ENCODE results near the gene MRS2.
"Not testable (repeated sequence)": the region's sequence is repeated elsewhere in the genome, so short reads cannot be mapped to it uniquely, and the experiment has no call there.

The MRS2 gene

DNA sequence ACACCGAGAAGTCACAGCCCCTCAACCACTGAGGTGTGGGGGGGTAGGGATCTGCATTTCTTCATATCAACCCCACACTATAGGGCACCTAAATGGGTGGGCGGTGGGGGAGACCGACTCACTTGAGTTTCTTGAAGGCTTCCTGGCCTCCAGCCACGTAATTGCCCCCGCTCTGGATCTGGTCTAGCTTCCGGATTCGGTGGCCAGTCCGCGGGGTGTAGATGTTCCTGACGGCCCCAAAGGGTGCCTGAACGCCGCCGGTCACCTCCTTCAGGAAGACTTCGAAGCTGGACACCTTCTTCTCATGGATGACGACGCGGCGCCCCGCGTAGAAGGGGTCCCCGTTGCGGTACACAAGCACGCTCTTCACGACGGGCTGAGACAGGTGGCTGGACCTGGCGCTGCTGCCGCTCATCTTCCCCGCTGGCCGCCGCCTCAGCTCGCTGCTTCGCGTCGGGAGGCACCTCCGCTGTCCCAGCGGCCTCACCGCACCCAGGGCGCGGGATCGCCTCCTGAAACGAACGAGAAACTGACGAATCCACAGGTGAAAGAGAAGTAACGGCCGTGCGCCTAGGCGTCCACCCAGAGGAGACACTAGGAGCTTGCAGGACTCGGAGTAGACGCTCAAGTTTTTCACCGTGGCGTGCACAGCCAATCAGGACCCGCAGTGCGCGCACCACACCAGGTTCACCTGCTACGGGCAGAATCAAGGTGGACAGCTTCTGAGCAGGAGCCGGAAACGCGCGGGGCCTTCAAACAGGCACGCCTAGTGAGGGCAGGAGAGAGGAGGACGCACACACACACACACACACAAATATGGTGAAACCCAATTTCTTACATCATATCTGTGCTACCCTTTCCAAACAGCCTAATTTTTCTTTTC lies 45.2 kb upstream of the MRS2 start, which contains the start of gene DCDC2:
Gene DCDC2 (minus strand): TSS at position 724 of the 883 bp plus-strand sequence. CDS start 309 bp downstream, at position 415.
- H3K4me3 ChIP-seq (ENCODE audit: severe bottlenecking), result no peak within 1 kb of the TSS
- no peak for TF ChIP-seq CTCF (IDR thresholded peaks at IDR 0.05; ENCODE audit: poor library complexity, severe bottlenecking)
- H3K27me3 ChIP-seq (ENCODE audit: insufficient read depth, poor library complexity, severe bottlenecking), result peaks cover 2% of the 10 kb centered on the region
- no peaks in the 10 kb centered on the region for H3K4me1 ChIP-seq (ENCODE audit: insufficient read depth, poor library complexity, severe bottlenecking)
- H3K36me3 ChIP-seq (ENCODE audit: low read depth), result no peaks in the 10 kb centered on the region
- no peak within 1 kb of the TSS for H3K27ac ChIP-seq (ENCODE audit: poor library complexity, severe bottlenecking)
- peak; percentile 60 for ATAC-seq (ENCODE audit: low read depth)
- no peaks in the 10 kb centered on the region for H3K9me3 ChIP-seq (ENCODE audit: severe bottlenecking)
- peak; percentile 57 for DNase-seq (ENCODE audit: low spot score)

DNA sequence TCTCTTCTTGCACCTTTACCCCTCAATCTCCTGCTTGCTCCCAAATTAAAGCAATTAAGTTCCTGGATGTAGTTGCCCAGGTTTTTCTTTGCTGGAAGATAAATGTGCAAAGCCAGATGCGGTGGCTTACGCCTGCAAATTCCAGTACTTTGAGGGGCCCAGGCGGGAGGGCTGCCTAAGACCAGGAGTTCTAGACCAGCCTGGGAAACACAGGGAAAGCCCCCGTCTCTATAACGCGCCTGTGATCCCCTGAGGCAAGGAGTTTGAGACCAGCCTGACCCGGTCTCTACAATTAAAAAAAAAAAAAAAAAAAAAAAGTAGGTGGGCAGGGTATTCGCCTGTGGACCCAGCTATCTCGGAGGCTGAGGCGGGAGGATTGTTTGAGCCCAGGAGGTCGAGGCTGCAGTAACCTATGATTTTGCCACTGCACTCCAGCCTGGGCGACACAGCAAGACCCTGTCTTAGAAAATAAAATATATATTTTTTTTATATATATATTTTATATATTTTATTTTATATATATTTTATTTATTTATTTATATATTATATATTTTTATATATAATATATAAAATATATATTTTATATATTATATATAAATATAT lies 44.4 kb upstream of the MRS2 start:
- H3K27me3 ChIP-seq (ENCODE audit: insufficient read depth, poor library complexity, severe bottlenecking), result peaks cover 2% of the 10 kb centered on the region
- H3K4me1 ChIP-seq (ENCODE audit: insufficient read depth, poor library complexity, severe bottlenecking), result no peaks in the 10 kb centered on the region
- no peak overlapping the region for H3K27ac ChIP-seq (ENCODE audit: poor library complexity, severe bottlenecking)
- H3K36me3 ChIP-seq (ENCODE audit: low read depth), result no peaks in the 10 kb centered on the region
- no peak overlapping the region for H3K4me3 ChIP-seq (ENCODE audit: severe bottlenecking)
- no peaks in the 10 kb centered on the region for H3K9me3 ChIP-seq (ENCODE audit: severe bottlenecking)
- DNase-seq (ENCODE audit: low spot score) (no peak), ATAC-seq (ENCODE audit: low read depth) (no peak)
- no peak for TF ChIP-seq CTCF (IDR thresholded peaks at IDR 0.05; ENCODE audit: poor library complexity, severe bottlenecking)

DNA sequence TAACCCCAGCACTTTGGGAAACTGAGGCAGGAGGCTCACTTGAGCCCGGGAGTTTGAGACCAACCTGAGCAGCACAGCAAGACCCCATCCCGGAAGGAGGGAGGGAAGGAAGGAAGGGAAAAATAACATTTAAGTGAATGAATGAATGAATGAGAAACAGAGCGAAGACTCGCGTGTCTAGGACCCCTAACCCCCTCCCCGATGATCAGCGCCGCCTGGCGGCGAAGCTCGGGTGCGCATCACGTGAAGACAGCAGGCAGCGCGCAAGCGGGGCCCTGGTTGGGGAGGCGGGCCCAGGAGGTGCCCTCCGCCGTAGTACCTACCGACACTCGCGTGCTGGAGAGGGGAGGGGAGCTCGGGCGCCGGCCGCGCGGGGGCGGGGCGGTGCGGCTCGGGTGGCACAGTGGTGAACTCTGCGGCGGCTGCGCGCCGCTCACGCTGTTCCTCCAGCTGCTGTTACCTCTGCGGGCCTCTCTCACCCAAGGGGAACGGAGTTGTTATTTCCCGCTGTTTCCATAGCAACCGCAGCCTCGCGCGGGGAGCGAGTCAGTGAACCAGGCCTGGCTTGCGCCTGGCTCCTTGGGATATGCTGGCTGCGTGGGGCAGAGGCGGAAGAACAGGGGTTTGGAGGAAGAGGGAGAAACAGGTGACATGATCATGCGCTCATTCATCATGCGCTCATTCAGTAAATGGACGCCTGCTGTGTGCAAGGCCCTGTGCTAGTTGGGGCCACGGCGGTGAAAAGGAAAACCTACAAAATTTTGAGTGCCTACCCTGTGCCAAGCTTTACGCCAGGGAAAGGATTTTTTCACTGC lies 42.9 kb upstream of the MRS2 start:
- peak overlapping the region; percentile 33 for H3K4me3 ChIP-seq (ENCODE audit: severe bottlenecking)
- no peaks in the 10 kb centered on the region for H3K9me3 ChIP-seq (ENCODE audit: severe bottlenecking)
- H3K36me3 ChIP-seq (ENCODE audit: low read depth), result no peaks in the 10 kb centered on the region
- peak; percentile 85 for TF ChIP-seq CTCF (IDR thresholded peaks at IDR 0.05; ENCODE audit: poor library complexity, severe bottlenecking)
- H3K27me3 ChIP-seq (ENCODE audit: insufficient read depth, poor library complexity, severe bottlenecking), result peaks cover 2% of the 10 kb centered on the region
- DNase-seq (ENCODE audit: low spot score), result peak; percentile 66
- ATAC-seq (ENCODE audit: low read depth), result peak; percentile 84
- no peaks in the 10 kb centered on the region for H3K4me1 ChIP-seq (ENCODE audit: insufficient read depth, poor library complexity, severe bottlenecking)
- H3K27ac ChIP-seq (ENCODE audit: poor library complexity, severe bottlenecking), result no peak overlapping the region

DNA sequence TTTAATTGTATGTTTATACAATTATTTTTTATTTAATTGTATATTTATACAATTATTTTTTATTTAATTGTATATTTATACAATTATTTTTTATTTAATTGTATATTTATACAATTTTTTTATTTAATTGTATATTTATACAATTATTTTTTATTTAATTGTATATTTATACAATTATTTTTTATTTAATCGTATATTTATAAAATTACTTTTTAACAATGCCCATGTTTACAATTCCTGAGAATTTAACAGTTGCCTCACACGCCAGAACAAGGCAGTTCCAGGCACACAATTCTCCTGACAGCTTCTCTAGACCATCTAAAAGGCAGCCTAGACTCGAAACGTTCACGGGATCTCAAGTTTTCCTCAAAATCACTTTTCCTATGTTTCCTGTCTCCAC lies 40.4 kb upstream of the MRS2 start:
- H3K4me1 ChIP-seq (ENCODE audit: insufficient read depth, poor library complexity, severe bottlenecking); ATAC-seq (ENCODE audit: low read depth); H3K4me3 ChIP-seq (ENCODE audit: severe bottlenecking); H3K9me3 ChIP-seq (ENCODE audit: severe bottlenecking); H3K27ac ChIP-seq (ENCODE audit: poor library complexity, severe bottlenecking); H3K36me3 ChIP-seq (ENCODE audit: low read depth); DNase-seq (ENCODE audit: low spot score); H3K27me3 ChIP-seq (ENCODE audit: insufficient read depth, poor library complexity, severe bottlenecking): not testable (repeated sequence)

DNA sequence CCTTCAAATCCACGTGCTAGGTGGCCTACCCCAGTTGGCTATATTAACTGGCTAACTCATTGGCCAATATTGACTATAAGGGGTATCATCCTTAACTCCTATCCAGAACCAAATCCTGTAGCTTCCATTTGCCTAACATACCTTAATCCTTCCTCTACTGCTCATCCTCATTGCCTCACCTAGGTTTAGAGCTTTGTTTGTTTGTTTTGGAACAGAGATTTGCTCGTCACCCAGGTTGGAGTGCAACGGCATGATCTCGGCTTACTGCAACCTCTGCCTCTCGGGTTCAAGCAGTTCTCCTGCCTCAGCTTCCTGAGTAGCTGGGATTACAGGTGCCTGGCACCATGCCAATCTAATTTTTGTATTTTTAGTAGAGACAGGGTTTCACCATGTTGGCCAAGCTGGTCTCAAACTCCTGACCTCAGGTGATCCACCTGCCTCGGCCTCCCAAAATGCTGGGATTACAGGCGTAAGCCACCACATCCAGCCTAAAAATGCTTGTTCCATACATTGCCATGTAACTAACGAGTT lies 37.6 kb upstream of the MRS2 start:
- H3K27ac ChIP-seq (ENCODE audit: poor library complexity, severe bottlenecking), result not testable (repeated sequence)

More for the DNA sequence above, 37.6 kb upstream of the MRS2 start:
- not testable (repeated sequence) for DNase-seq (ENCODE audit: low spot score); ATAC-seq (ENCODE audit: low read depth); H3K9me3 ChIP-seq (ENCODE audit: severe bottlenecking); H3K4me3 ChIP-seq (ENCODE audit: severe bottlenecking); H3K27me3 ChIP-seq (ENCODE audit: insufficient read depth, poor library complexity, severe bottlenecking); H3K36me3 ChIP-seq (ENCODE audit: low read depth); H3K4me1 ChIP-seq (ENCODE audit: insufficient read depth, poor library complexity, severe bottlenecking)
